Endothelial cell of umbilical vein (primary cell): ENCODE data around the gene KLHL36.

Experiments used
- CTCF ChIP-seq, 2 donors: IDR thresholded peaks; 1 replicate in 1 of 2; 2 replicates in 1 of 2; pipeline ENCODE4 v1.5.1; 2011; ENCODE audit warnings: low read length in 2 of 2, mild to moderate bottlenecking in 2 of 2, moderate library complexity in 2 of 2, control low read depth in 1 of 2, inconsistent platforms in 1 of 2, low read depth in 1 of 2; ENCODE audit not compliant: insufficient read depth in 1 of 2; ENCODE audit errors: extremely low read depth in 1 of 2
- EZH2 ChIP-seq: IDR thresholded peaks from 2 replicates; pipeline ENCODE4 v1.6.1; 2012; ENCODE audit warnings: borderline replicate concordance, low read depth, mild to moderate bottlenecking, moderate library complexity, low read length, inconsistent platforms; ENCODE audit not compliant: severe bottlenecking
- POLR2AphosphoS5 ChIP-seq: IDR thresholded peaks from 2 replicates; pipeline ENCODE4 v1.6.1; 2012; ENCODE audit warnings: low read depth, mild to moderate bottlenecking, control low read depth, low read length, moderate library complexity; ENCODE audit not compliant: insufficient read depth
- TF ChIP-seq, protein P1 (sequence below): IDR thresholded peaks from 2 replicates; pipeline ENCODE4 v1.6.1; 2011; ENCODE audit not compliant: insufficient read depth, insufficient read length

- no peak for TF ChIP-seq CTCF (IDR thresholded peaks at IDR 0.05; ENCODE audit: extremely low read depth in 1 of 2, insufficient read depth in 1 of 2, low read depth in 1 of 2, low read length in 2 of 2)
- no peak for TF ChIP-seq POLR2AphosphoS5
- TF ChIP-seq, protein P1, sequence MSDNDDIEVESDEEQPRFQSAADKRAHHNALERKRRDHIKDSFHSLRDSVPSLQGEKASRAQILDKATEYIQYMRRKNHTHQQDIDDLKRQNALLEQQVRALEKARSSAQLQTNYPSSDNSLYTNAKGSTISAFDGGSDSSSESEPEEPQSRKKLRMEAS = no peak
- TF ChIP-seq EZH2 = no peak
Observed at GRCh38 chr16:84630446-84631152, 17.7 kb upstream of the KLHL36 start.
